Measurements from ENCODE around the gene B4GALNT1. TPM values are rescaled to one million over a fixed set of nuclear protein-coding genes. Genes with fewer than 3 reads are reported as not detected.

B4GALNT1 gene
- total RNA-seq, 1 experiment from 2014 or later: 104 TPM

DNA sequence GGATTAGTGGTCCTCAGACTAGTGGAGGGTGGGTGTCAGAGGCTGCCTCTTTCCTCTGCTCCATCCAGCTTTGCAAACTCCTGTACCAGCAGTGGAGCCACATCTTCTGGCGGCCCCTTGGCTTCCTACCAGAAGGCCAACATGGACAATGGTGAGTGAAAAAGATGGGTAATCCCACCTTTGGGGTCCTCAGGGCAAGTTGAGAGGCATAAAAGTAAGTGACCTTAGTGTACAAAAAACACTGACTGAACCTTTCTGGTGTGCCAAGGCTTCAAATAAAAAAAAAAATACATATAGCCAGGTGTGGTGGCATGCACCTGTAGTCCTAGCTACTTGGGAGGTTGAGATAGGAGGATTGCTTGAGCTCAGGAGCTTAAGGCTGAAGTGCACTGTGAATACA, 51.2 kb downstream of the B4GALNT1 start:
- Histone ChIP-seq H3K27me3 (peaks cover 55% of the 10 kb centered on the region), H3K36me3 (no peaks in the 10 kb centered on the region), H3K9me3 (replicated peaks) (no peaks in the 10 kb centered on the region), H3K4me3 (no peak overlapping the region), H3K4me1 (no peaks in the 10 kb centered on the region), H3K27ac (no peak overlapping the region)
- no peak for DNase-seq

GRCh38 chr12:57580466-57580795, 52.6 kb downstream of the B4GALNT1 start:
- DNase-seq: no peak
- no peaks in the 10 kb centered on the region for H3K36me3 ChIP-seq
- no peak overlapping the region for H3K27ac ChIP-seq
- no peak overlapping the region for H3K4me3 ChIP-seq
- peaks cover 53% of the 10 kb centered on the region for H3K27me3 ChIP-seq
- H3K4me1 ChIP-seq: no peaks in the 10 kb centered on the region
- no peaks in the 10 kb centered on the region for H3K9me3 ChIP-seq (replicated peaks)

GRCh38 chr12:57579677-57580465, 53.1 kb downstream of the B4GALNT1 start:
- DNase-seq: no peak
- no peaks in the 10 kb centered on the region for H3K9me3 ChIP-seq (replicated peaks)
- H3K27ac ChIP-seq: no peak overlapping the region
- no peaks in the 10 kb centered on the region for H3K36me3 ChIP-seq
- H3K4me3 ChIP-seq: no peak overlapping the region
- H3K4me1 ChIP-seq: no peaks in the 10 kb centered on the region
- peaks cover 52% of the 10 kb centered on the region for H3K27me3 ChIP-seq

DNA sequence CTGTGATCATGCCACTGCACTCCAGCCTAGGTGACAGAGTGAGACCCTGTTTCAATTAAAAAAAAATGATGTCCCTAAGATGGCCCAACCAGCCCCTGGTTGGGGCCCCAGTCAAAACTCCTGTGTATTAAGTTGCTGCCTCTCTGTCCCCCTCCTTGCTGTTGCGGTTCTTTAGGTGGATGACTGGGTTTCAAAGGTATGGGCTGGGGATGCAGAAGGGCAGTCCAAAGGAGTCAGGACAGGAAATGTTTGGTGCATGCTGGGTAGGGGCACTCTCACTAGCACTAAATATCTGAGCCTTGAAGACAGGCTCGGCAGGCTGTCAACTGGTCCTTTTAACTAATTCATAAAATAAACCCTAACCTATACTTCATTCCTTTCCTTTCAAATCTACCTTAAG, 54.0 kb downstream of the B4GALNT1 start:
- no peaks in the 10 kb centered on the region for H3K36me3 ChIP-seq
- H3K27me3 ChIP-seq: peaks cover 47% of the 10 kb centered on the region
- no peaks in the 10 kb centered on the region for H3K9me3 ChIP-seq (replicated peaks)
- no peak overlapping the region for H3K4me3 ChIP-seq
- H3K4me1 ChIP-seq: no peaks in the 10 kb centered on the region
- DNase-seq: no peak
- H3K27ac ChIP-seq: no peak overlapping the region

GRCh38 chr12:57577981-57578758, 54.8 kb downstream of the B4GALNT1 start:
- H3K9me3 ChIP-seq (replicated peaks): no peaks in the 10 kb centered on the region
- peaks cover 47% of the 10 kb centered on the region for H3K27me3 ChIP-seq
- no peaks in the 10 kb centered on the region for H3K4me1 ChIP-seq
- no peak for DNase-seq
- H3K27ac ChIP-seq: no peak overlapping the region
- H3K4me3 ChIP-seq: no peak overlapping the region
- no peaks in the 10 kb centered on the region for H3K36me3 ChIP-seq

DNA sequence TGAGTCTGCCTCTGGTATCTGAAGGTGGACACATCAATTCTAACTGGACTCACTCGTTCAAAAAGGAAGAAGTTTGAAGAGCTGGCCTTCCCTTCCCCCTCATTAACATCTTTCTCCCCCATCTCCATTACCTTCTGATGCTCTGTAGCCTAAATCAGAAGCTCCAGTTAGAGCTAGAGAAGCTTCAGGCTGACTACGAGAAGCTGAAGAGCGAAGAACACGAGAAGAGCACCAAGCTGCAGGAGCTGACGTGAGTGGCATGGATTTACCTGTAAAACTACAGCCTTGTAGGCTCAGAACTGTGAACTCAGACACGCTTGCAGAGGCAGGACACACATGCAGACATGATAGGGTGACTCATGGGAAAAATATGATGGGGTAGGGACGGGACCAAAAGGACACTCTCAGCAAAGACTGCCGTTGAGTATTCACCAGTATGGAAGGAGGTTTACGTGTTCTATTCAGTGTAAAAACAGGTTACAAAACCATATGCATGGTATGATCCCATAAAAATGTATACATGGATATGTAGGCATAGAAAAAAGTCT, 56.3 kb downstream of the B4GALNT1 start:
- no peak for DNase-seq
- Histone ChIP-seq H3K27ac (no peak overlapping the region), H3K9me3 (replicated peaks) (no peaks in the 10 kb centered on the region), H3K4me3 (no peak overlapping the region), H3K27me3 (peaks cover 47% of the 10 kb centered on the region), H3K4me1 (no peaks in the 10 kb centered on the region), H3K36me3 (no peaks in the 10 kb centered on the region)

Other genes with a start within 250 kb of the B4GALNT1 start
- gene R3HDM2, start 202.2 kb downstream of the B4GALNT1 start, total RNA-seq (2014; rRNA removed; shearing (Covaris generic)): 17.0 and 18.6 TPM in 2 replicates
- 0.28 and 0.41 TPM in 2 replicates for gene INHBC, start 198.4 kb downstream of the B4GALNT1 start, total RNA-seq (2014; rRNA removed; shearing (Covaris generic))
- 17.0 and 32.9 TPM in 2 replicates for gene INHBE, start 177.9 kb downstream of the B4GALNT1 start, total RNA-seq (2014; rRNA removed; shearing (Covaris generic))
- gene GLI1, start 173.4 kb downstream of the B4GALNT1 start, total RNA-seq (2014; rRNA removed; shearing (Covaris generic)): 171 and 174 TPM in 2 replicates
- 5.7 and 9.3 TPM in 2 replicates for gene ARHGAP9, start 153.3 kb downstream of the B4GALNT1 start, total RNA-seq (2014; rRNA removed; shearing (Covaris generic))
- gene MARS1, start 145.1 kb downstream of the B4GALNT1 start, total RNA-seq (2014; rRNA removed; shearing (Covaris generic)): 690 and 839 TPM in 2 replicates
- 68.0 and 91.1 TPM in 2 replicates for gene DDIT3, start 112.7 kb downstream of the B4GALNT1 start, total RNA-seq (2014; rRNA removed; shearing (Covaris generic))
- 60.0 and 60.1 TPM in 2 replicates for gene MBD6, start 110.4 kb downstream of the B4GALNT1 start, total RNA-seq (2014; rRNA removed; shearing (Covaris generic))
- 63.5 and 83.3 TPM in 2 replicates for gene DCTN2, start 86.0 kb downstream of the B4GALNT1 start, total RNA-seq (2014; rRNA removed; shearing (Covaris generic))
- gene KIF5A, start 83.2 kb downstream of the B4GALNT1 start, total RNA-seq (2014; rRNA removed; shearing (Covaris generic)): 0.41 and 0.47 TPM in 2 replicates
- gene PIP4K2C, start 42.0 kb downstream of the B4GALNT1 start, total RNA-seq (2014; rRNA removed; shearing (Covaris generic)): 170 and 171 TPM in 2 replicates
- gene DTX3, start 28.4 kb downstream of the B4GALNT1 start, total RNA-seq (2014; rRNA removed; shearing (Covaris generic)): 157 and 192 TPM in 2 replicates
- 234 and 262 TPM in 2 replicates for gene ARHGEF25, start 21.8 kb downstream of the B4GALNT1 start, total RNA-seq (2014; rRNA removed; shearing (Covaris generic))
- 1,587 and 1,701 TPM in 2 replicates for gene OS9, start 60.9 kb upstream of the B4GALNT1 start, total RNA-seq (2014; rRNA removed; shearing (Covaris generic))
- gene AGAP2, start 105.5 kb upstream of the B4GALNT1 start, total RNA-seq (2014; rRNA removed; shearing (Covaris generic)): 38.6 and 39.7 TPM in 2 replicates
- gene TSPAN31, start 111.8 kb upstream of the B4GALNT1 start, total RNA-seq (2014; rRNA removed; shearing (Covaris generic)): 292 and 318 TPM in 2 replicates
- 5,376 and 5,685 TPM in 2 replicates for gene CDK4, start 119.1 kb upstream of the B4GALNT1 start, total RNA-seq (2014; rRNA removed; shearing (Covaris generic))
- 136 and 147 TPM in 2 replicates for gene MARCHF9, start 121.9 kb upstream of the B4GALNT1 start, total RNA-seq (2014; rRNA removed; shearing (Covaris generic))
- gene CYP27B1, start 133.9 kb upstream of the B4GALNT1 start, total RNA-seq (2014; rRNA removed; shearing (Covaris generic)): 72.6 and 97.4 TPM in 2 replicates
- gene METTL1, start 138.9 kb upstream of the B4GALNT1 start, total RNA-seq (2014; rRNA removed; shearing (Covaris generic)): 316 and 341 TPM in 2 replicates
- gene EEF1AKMT3, start 139.4 kb upstream of the B4GALNT1 start, total RNA-seq (2014; rRNA removed; shearing (Covaris generic)): 93.5 and 100 TPM in 2 replicates
- 440 and 505 TPM in 2 replicates for gene TSFM, start 149.6 kb upstream of the B4GALNT1 start, total RNA-seq (2014; rRNA removed; shearing (Covaris generic))
- gene AVIL, start 185.5 kb upstream of the B4GALNT1 start, total RNA-seq (2014; rRNA removed; shearing (Covaris generic)): 107 and 111 TPM in 2 replicates
- 803 and 887 TPM in 2 replicates for gene CTDSP2, start 213.5 kb upstream of the B4GALNT1 start, total RNA-seq (2014; rRNA removed; shearing (Covaris generic))

Data from SJCRH30 (cell line).